ENCODE data around the gene SNTA1.
"Not testable (repeated sequence)": the region's sequence is repeated elsewhere in the genome, so short reads cannot be mapped to it uniquely, and the experiment has no call there.

The SNTA1 gene

GRCh38 chr20:33477386-33478234 is 34.0 kb upstream of the SNTA1 start:
- Histone ChIP-seq H3K4me1 (ENCODE audit: control insufficient read depth, insufficient read depth, low read length) (no peaks in the 10 kb centered on the region), H3K27ac (ENCODE audit: low read depth, low read length) (no peak overlapping the region), H3K4me3 (ENCODE audit: low read length) (no peak overlapping the region), H3K36me3 (ENCODE audit: control insufficient read depth, insufficient read depth, low read length) (no peaks in the 10 kb centered on the region), H3K27me3 (ENCODE audit: control insufficient read depth, insufficient read depth, low read length) (no peaks in the 10 kb centered on the region), H3K9ac (ENCODE audit: low read length) (no peak overlapping the region)

GRCh38 chr20:33475381-33476152 is 32.0 kb upstream of the SNTA1 start:
- Histone ChIP-seq H3K36me3 (ENCODE audit: control insufficient read depth, insufficient read depth, low read length) (no peaks in the 10 kb centered on the region), H3K27ac (ENCODE audit: low read depth, low read length) (no peak overlapping the region), H3K4me1 (ENCODE audit: control insufficient read depth, insufficient read depth, low read length) (no peaks in the 10 kb centered on the region), H3K4me3 (ENCODE audit: low read length) (no peak overlapping the region), H3K9ac (ENCODE audit: low read length) (no peak overlapping the region), H3K27me3 (ENCODE audit: control insufficient read depth, insufficient read depth, low read length) (no peaks in the 10 kb centered on the region)

- H3K9ac ChIP-seq (ENCODE audit: low read length): no peak overlapping the region
- no peak overlapping the region for H3K4me3 ChIP-seq (ENCODE audit: low read length)
- no peaks in the 10 kb centered on the region for H3K36me3 ChIP-seq (ENCODE audit: control insufficient read depth, insufficient read depth, low read length)
- H3K4me1 ChIP-seq (ENCODE audit: control insufficient read depth, insufficient read depth, low read length): no peaks in the 10 kb centered on the region
- H3K27me3 ChIP-seq (ENCODE audit: control insufficient read depth, insufficient read depth, low read length): no peaks in the 10 kb centered on the region
- H3K27ac ChIP-seq (ENCODE audit: low read depth, low read length): no peak overlapping the region
These were observed 31.4 kb upstream of the SNTA1 start for GRCh38 chr20:33474963-33475362.

GRCh38 chr20:33474097-33474873 is 30.7 kb upstream of the SNTA1 start:
- Histone ChIP-seq H3K27me3 (ENCODE audit: control insufficient read depth, insufficient read depth, low read length) (no peaks in the 10 kb centered on the region), H3K36me3 (ENCODE audit: control insufficient read depth, insufficient read depth, low read length) (no peaks in the 10 kb centered on the region), H3K4me3 (ENCODE audit: low read length) (no peak overlapping the region), H3K27ac (ENCODE audit: low read depth, low read length) (no peak overlapping the region), H3K9ac (ENCODE audit: low read length) (no peak overlapping the region), H3K4me1 (ENCODE audit: control insufficient read depth, insufficient read depth, low read length) (no peaks in the 10 kb centered on the region)

GRCh38 chr20:33472868-33473435 is 29.4 kb upstream of the SNTA1 start:
- Histone ChIP-seq H3K4me3 (ENCODE audit: low read length) (no peak overlapping the region), H3K9ac (ENCODE audit: low read length) (no peak overlapping the region)

GRCh38 chr20:33470866-33471265 is 27.3 kb upstream of the SNTA1 start:
- H3K4me3 ChIP-seq (ENCODE audit: low read length): no peak overlapping the region
- no peaks in the 10 kb centered on the region for H3K36me3 ChIP-seq (ENCODE audit: control insufficient read depth, insufficient read depth, low read length)
- H3K27me3 ChIP-seq (ENCODE audit: control insufficient read depth, insufficient read depth, low read length): no peaks in the 10 kb centered on the region
- H3K9ac ChIP-seq (ENCODE audit: low read length): no peak overlapping the region
- H3K4me1 ChIP-seq (ENCODE audit: control insufficient read depth, insufficient read depth, low read length): no peaks in the 10 kb centered on the region
- no peak overlapping the region for H3K27ac ChIP-seq (ENCODE audit: low read depth, low read length)

More at GRCh38 chr20:33472868-33473435, 29.4 kb upstream of the SNTA1 start:
- H3K27me3 ChIP-seq (ENCODE audit: control insufficient read depth, insufficient read depth, low read length): no peaks in the 10 kb centered on the region
- H3K36me3 ChIP-seq (ENCODE audit: control insufficient read depth, insufficient read depth, low read length): no peaks in the 10 kb centered on the region
- no peaks in the 10 kb centered on the region for H3K4me1 ChIP-seq (ENCODE audit: control insufficient read depth, insufficient read depth, low read length)
- no peak overlapping the region for H3K27ac ChIP-seq (ENCODE audit: low read depth, low read length)

- H3K4me1 ChIP-seq (ENCODE audit: control insufficient read depth, insufficient read depth, low read length): no peaks in the 10 kb centered on the region
- H3K36me3 ChIP-seq (ENCODE audit: control insufficient read depth, insufficient read depth, low read length): no peaks in the 10 kb centered on the region
- H3K27me3 ChIP-seq (ENCODE audit: control insufficient read depth, insufficient read depth, low read length): no peaks in the 10 kb centered on the region
- no peak overlapping the region for H3K27ac ChIP-seq (ENCODE audit: low read depth, low read length)
- H3K9ac ChIP-seq (ENCODE audit: low read length): no peak overlapping the region
- H3K4me3 ChIP-seq (ENCODE audit: low read length): no peak overlapping the region
These were observed 26.9 kb upstream of the SNTA1 start for GRCh38 chr20:33470457-33470856.

GRCh38 chr20:33466303-33466646 is 22.7 kb upstream of the SNTA1 start:
- no peak overlapping the region for H3K9ac ChIP-seq (ENCODE audit: low read length)
- H3K27me3 ChIP-seq (ENCODE audit: control insufficient read depth, insufficient read depth, low read length): no peaks in the 10 kb centered on the region
- H3K4me1 ChIP-seq (ENCODE audit: control insufficient read depth, insufficient read depth, low read length): no peaks in the 10 kb centered on the region
- H3K27ac ChIP-seq (ENCODE audit: low read depth, low read length): no peak overlapping the region
- no peak overlapping the region for H3K4me3 ChIP-seq (ENCODE audit: low read length)
- H3K36me3 ChIP-seq (ENCODE audit: control insufficient read depth, insufficient read depth, low read length): no peaks in the 10 kb centered on the region

GRCh38 chr20:33465481-33466302 is 22.1 kb upstream of the SNTA1 start:
- Histone ChIP-seq H3K27me3 (ENCODE audit: control insufficient read depth, insufficient read depth, low read length) (no peaks in the 10 kb centered on the region), H3K36me3 (ENCODE audit: control insufficient read depth, insufficient read depth, low read length) (no peaks in the 10 kb centered on the region), H3K27ac (ENCODE audit: low read depth, low read length) (no peak overlapping the region), H3K9ac (ENCODE audit: low read length) (no peak overlapping the region), H3K4me1 (ENCODE audit: control insufficient read depth, insufficient read depth, low read length) (no peaks in the 10 kb centered on the region), H3K4me3 (ENCODE audit: low read length) (no peak overlapping the region)

GRCh38 chr20:33464759-33465158 is 21.2 kb upstream of the SNTA1 start:
- not testable (repeated sequence) for H3K27me3 ChIP-seq (ENCODE audit: control insufficient read depth, insufficient read depth, low read length); H3K4me1 ChIP-seq (ENCODE audit: control insufficient read depth, insufficient read depth, low read length); H3K36me3 ChIP-seq (ENCODE audit: control insufficient read depth, insufficient read depth, low read length); H3K4me3 ChIP-seq (ENCODE audit: low read length); H3K9ac ChIP-seq (ENCODE audit: low read length)
- H3K27ac ChIP-seq (ENCODE audit: low read depth, low read length): peak overlapping the region; percentile 30

GRCh38 chr20:33463332-33464101 is 20.0 kb upstream of the SNTA1 start:
- H3K36me3 ChIP-seq (ENCODE audit: control insufficient read depth, insufficient read depth, low read length): no peaks in the 10 kb centered on the region
- H3K27ac ChIP-seq (ENCODE audit: low read depth, low read length): no peak overlapping the region
- no peak overlapping the region for H3K4me3 ChIP-seq (ENCODE audit: low read length)
- H3K27me3 ChIP-seq (ENCODE audit: control insufficient read depth, insufficient read depth, low read length): no peaks in the 10 kb centered on the region
- no peak overlapping the region for H3K9ac ChIP-seq (ENCODE audit: low read length)
- H3K4me1 ChIP-seq (ENCODE audit: control insufficient read depth, insufficient read depth, low read length): no peaks in the 10 kb centered on the region

All from rectal smooth muscle tissue (tissue), 1 donor.